ENCODE measurements around the gene OR9Q1.
"Not testable (repeated sequence)": the region's sequence is repeated elsewhere in the genome, so short reads cannot be mapped to it uniquely, and the experiment has no call there.

The OR9Q1 gene, protein sequence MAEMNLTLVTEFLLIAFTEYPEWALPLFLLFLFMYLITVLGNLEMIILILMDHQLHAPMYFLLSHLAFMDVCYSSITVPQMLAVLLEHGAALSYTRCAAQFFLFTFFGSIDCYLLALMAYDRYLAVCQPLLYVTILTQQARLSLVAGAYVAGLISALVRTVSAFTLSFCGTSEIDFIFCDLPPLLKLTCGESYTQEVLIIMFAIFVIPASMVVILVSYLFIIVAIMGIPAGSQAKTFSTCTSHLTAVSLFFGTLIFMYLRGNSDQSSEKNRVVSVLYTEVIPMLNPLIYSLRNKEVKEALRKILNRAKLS

DNA sequence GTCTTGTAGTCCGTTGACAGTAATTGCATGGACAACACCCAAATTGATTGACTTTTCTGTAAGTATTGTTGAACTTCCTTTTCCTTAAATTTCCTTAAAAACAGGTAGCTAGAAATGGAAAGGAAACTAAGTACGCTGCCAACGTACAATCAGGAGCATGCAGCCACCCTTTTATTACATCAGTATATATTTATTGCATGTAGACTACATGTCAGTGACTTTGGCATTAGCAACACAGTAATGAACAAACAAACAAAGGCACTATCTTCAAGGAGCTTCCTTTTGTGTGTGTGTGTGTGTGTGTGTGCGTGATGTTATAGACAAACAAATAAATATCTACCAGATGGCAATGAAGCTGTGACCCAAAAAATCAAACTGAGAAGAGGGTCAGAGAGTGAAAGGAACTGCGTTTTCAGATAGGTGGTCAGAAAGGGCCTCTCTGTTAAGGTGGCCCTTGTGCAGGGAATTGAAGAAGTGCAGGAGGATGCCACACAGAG, at the start of gene OR9Q1:
Gene OR9Q1 (plus strand): TSS at position 447 of the 497 bp plus-strand sequence. CDS start 155,564 bp downstream, outside the sequence.
- Histone ChIP-seq H3K9me3 (ENCODE audit: control insufficient read depth, insufficient read depth, low read length) (no peaks in the 10 kb centered on the region), H3K36me3 (ENCODE audit: insufficient read depth, low read length) (no peaks in the 10 kb centered on the region), H3K9ac (ENCODE audit: low read depth, low read length) (no peak within 1 kb of the TSS), H3K4me1 (ENCODE audit: insufficient read depth, low read length) (no peaks in the 10 kb centered on the region)

DNA sequence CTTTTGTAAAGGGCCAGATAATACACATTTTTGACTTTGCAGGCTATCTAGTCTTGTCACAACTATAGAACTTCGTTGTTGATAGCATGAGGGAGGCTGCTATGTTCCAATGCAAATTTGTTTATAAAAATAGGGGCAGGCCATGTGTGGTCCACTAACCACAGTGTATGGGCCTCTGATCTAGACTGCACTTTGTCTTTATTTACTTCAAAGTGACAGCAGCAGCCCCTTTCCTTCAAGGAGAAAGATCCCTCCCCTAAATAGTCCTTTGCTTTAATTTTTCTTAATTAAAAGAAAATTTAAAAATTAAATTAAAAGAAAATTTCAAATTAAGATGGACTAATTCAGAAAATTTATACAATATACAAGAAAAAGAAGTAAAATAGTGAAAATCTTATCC, 49.5 kb upstream of the OR9Q1 start:
- no peaks in the 10 kb centered on the region for H3K4me1 ChIP-seq (ENCODE audit: insufficient read depth, low read length)
- no peak overlapping the region for H3K9ac ChIP-seq (ENCODE audit: low read depth, low read length)
- H3K9me3 ChIP-seq (ENCODE audit: control insufficient read depth, insufficient read depth, low read length): no peaks in the 10 kb centered on the region; the same call in 1 of the 2 replicates
- no peaks in the 10 kb centered on the region for H3K36me3 ChIP-seq (ENCODE audit: insufficient read depth, low read length)

DNA sequence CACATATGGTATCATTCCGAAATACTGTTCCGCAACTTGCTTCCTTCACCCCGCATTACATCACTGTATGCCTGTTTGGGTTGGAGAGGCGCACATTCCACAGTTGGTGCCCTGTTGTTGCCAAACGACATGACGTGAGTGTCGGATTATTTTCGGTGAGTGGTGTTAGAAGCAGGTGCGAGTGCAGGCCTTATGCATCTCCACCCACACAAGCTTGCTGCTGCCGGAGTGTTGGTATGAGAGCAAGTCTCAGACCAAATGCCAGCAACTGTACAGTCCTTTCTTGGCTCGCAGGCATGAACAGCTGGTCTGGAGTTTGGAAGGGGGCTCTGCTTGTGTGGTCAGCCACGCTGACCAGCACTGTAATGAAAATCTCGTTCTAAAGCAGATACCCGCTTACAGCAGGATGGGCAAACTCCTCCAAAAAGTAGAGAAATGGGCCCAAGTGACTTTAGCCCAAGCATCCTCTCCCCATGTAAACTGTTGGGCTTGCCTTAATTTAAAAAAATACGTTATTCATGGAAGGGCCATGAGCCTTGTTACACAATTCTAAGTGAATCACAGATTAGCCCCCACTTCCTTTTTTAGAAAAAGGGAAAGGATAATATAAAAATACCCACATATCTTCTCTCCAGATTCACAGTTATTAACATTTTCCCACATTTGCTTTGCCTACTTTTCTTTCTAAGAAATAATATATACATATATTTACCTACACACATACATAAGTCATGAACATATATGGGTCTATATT, 48.7 kb upstream of the OR9Q1 start:
- H3K9ac ChIP-seq (ENCODE audit: low read depth, low read length): no peak overlapping the region
- no peaks in the 10 kb centered on the region; the same call in 1 of the 2 replicates for H3K9me3 ChIP-seq (ENCODE audit: control insufficient read depth, insufficient read depth, low read length)
- no peaks in the 10 kb centered on the region for H3K36me3 ChIP-seq (ENCODE audit: insufficient read depth, low read length)
- H3K4me1 ChIP-seq (ENCODE audit: insufficient read depth, low read length): no peaks in the 10 kb centered on the region

DNA sequence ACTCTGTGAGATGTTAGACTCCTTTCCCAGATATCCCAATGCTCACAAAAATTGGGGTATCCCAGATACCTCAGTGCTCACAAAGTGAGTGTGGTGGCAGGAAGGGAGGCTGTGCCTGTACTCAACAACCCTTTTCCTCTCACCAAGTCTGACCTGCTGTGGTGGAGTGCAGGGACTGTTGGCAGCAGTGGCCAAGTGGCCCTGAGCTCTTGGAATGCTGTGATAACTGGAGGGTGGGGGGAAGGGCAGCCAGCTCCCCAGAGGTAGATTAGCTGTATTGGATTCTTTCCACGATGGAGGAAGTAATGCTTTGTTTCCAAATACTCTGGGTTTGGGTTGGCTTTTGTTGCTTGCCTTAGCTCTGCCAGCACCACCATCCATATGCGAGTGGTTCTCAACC, 46.0 kb upstream of the OR9Q1 start:
- Histone ChIP-seq H3K36me3 (ENCODE audit: insufficient read depth, low read length) (no peaks in the 10 kb centered on the region), H3K4me1 (ENCODE audit: insufficient read depth, low read length) (no peaks in the 10 kb centered on the region), H3K9ac (ENCODE audit: low read depth, low read length) (no peak overlapping the region), H3K9me3 (ENCODE audit: control insufficient read depth, insufficient read depth, low read length) (no peaks in the 10 kb centered on the region; the same call in 1 of the 2 replicates)

DNA sequence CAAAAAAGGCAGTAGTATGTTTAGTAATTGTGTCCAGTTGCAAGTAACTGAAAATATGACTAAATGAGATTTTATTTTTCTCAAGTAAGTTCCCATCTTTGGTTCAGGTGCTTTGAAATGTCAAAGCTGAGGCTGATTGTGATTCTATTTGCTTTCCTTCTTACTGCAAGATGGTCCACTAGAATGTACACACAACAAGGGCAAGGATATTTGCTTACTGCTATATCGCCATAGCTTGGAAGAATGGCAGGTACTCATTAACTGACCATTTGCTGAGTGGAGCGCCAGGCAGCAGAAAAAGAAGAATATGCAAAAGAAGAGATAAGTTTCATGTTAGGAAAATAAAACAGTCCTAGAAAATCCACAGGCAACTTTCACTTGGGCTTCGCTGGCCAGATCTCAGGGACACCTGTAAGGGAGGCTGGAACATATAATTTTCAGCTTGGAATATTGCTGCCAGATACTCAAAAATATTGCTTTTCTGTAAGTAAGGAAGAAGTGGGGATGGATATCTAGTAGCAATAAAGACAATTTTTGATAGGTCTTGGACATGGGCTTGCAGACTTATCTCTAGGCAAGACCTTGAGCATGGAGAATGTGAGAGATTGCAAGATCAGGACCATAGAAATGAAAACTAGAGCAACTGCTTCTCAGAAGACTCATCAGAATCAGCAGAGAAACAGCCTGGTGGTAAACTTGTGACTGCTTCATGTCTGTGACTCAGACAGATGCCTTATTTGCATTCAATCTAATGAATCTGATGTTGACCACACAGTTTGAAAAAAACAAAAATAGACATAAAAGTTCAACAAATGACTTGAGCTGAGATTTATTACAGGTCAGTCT, 44.8 kb upstream of the OR9Q1 start:
- Histone ChIP-seq H3K9ac (ENCODE audit: low read depth, low read length) (no peak overlapping the region), H3K4me1 (ENCODE audit: insufficient read depth, low read length) (no peaks in the 10 kb centered on the region), H3K36me3 (ENCODE audit: insufficient read depth, low read length) (no peaks in the 10 kb centered on the region), H3K9me3 (ENCODE audit: control insufficient read depth, insufficient read depth, low read length) (no peaks in the 10 kb centered on the region; the same call in 1 of the 2 replicates)

DNA sequence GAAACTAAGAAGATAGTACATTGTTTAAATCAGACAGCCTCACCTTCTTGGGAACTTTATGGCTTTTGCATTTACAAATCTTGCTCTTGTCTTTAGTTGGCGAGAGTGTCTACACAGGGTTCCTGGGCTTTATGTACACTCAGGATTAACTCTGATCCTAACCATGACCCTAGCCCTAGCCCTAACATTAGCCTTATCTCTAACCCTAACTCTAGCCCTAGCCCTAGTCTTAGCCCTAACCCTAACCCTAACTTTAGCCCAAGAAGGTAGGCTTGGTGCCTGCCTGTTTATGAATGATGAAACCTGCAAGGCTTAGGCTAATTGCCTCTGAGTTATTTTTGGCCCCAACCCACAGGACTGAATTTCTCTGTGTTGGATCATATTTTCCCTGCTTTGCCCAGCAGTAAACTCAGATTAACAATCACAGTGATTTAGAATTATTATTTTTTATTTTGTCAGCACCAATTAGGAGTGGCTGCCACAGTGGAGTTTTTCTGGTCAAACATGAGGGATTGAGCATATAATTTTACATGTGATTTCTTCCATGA, 44.1 kb upstream of the OR9Q1 start:
- Histone ChIP-seq H3K4me1 (ENCODE audit: insufficient read depth, low read length) (no peaks in the 10 kb centered on the region), H3K36me3 (ENCODE audit: insufficient read depth, low read length) (no peaks in the 10 kb centered on the region), H3K9me3 (ENCODE audit: control insufficient read depth, insufficient read depth, low read length) (no peaks in the 10 kb centered on the region; the same call in 1 of the 2 replicates), H3K9ac (ENCODE audit: low read depth, low read length) (no peak overlapping the region)

DNA sequence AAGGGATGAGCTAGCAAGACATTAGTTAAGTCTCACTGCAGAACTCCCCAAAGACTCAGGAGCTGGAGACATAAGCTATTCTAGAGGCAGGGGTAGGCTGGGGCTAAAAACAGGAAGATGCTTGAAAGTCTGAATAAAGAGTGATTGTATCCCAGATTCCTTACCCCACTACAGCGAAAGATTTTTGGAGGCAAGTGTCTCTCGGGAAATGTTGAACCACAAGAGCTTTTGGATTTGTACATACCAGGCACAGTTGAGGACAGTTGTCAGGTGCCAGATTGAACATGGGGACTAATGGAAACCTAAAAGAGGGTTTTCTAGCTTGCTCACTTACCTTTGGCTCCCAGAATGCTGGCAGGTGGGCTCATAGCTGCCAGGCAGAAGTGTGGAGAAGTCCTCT, 43.5 kb upstream of the OR9Q1 start:
- Histone ChIP-seq H3K9me3 (ENCODE audit: control insufficient read depth, insufficient read depth, low read length) (no peaks in the 10 kb centered on the region; the same call in 1 of the 2 replicates), H3K36me3 (ENCODE audit: insufficient read depth, low read length) (no peaks in the 10 kb centered on the region), H3K9ac (ENCODE audit: low read depth, low read length) (no peak overlapping the region), H3K4me1 (ENCODE audit: insufficient read depth, low read length) (no peaks in the 10 kb centered on the region)

DNA sequence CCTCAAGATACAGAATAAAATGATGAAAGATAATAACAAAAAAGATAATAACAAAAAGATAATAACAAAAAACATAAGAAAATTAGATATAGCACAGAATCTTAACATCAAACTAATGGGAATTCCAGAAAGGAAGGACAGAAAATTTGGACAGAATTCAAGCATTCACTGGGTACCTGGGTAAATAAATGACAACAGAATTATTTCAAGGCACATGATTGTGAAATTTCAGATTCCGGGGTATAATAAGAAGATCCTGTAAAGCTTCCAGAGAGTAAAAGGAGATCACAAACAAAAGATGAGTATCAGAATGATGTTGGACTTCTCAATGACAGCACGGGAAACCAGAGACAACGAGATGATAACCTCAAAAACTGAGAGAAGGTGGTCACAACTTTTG, 42.1 kb upstream of the OR9Q1 start:
- Histone ChIP-seq H3K4me1 (ENCODE audit: insufficient read depth, low read length) (no peaks in the 10 kb centered on the region), H3K9ac (ENCODE audit: low read depth, low read length) (no peak overlapping the region), H3K36me3 (ENCODE audit: insufficient read depth, low read length) (no peaks in the 10 kb centered on the region), H3K9me3 (ENCODE audit: control insufficient read depth, insufficient read depth, low read length) (no peaks in the 10 kb centered on the region; the same call in 1 of the 2 replicates)

DNA sequence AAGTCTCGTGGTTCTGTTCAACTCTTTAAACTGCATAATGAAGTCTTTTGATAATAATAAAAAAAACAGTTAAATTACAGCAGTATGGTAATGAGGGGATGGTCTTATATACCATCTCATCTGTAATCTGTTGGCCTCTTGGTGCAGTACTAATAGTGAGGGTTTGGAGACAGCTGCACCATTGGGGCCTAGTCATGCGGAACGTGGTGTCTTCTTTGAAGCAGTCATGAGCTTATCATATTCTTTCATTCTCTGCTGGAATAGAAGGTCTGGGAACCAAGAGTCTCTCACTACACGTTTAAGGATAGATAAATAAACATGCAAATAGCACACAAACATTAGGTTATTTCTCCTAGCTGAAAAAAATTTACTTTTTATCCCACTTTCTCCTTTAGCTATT, 40.9 kb upstream of the OR9Q1 start:
- no peak overlapping the region for H3K9ac ChIP-seq (ENCODE audit: low read depth, low read length)

DNA sequence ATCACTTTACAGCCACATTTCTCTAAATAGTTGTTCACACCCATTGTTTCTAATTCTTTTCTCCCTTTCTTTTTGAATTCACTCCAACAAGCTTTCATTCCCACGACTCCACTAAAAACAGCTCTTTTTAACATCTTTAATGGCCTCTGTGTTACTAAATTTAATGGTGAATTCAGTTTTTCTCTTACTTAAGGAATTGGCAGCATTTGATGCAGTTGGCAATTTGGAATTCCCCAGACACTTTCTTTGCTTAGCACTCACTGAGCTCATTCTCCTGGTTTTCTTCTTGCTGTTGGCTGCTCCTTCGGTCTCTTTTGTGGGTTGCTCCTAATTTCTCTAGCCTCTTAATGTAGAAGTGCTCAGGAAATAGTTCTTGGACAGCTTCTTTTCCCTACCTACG, 40.5 kb upstream of the OR9Q1 start:
- no peaks in the 10 kb centered on the region; the same call in 1 of the 2 replicates for H3K9me3 ChIP-seq (ENCODE audit: control insufficient read depth, insufficient read depth, low read length)
- no peaks in the 10 kb centered on the region for H3K36me3 ChIP-seq (ENCODE audit: insufficient read depth, low read length)
- no peaks in the 10 kb centered on the region for H3K4me1 ChIP-seq (ENCODE audit: insufficient read depth, low read length)
- H3K9ac ChIP-seq (ENCODE audit: low read depth, low read length): no peak overlapping the region

More for the DNA sequence above, 40.9 kb upstream of the OR9Q1 start:
- no peaks in the 10 kb centered on the region for H3K4me1 ChIP-seq (ENCODE audit: insufficient read depth, low read length)
- H3K36me3 ChIP-seq (ENCODE audit: insufficient read depth, low read length): no peaks in the 10 kb centered on the region
- H3K9me3 ChIP-seq (ENCODE audit: control insufficient read depth, insufficient read depth, low read length): no peaks in the 10 kb centered on the region; the same call in 1 of the 2 replicates

DNA sequence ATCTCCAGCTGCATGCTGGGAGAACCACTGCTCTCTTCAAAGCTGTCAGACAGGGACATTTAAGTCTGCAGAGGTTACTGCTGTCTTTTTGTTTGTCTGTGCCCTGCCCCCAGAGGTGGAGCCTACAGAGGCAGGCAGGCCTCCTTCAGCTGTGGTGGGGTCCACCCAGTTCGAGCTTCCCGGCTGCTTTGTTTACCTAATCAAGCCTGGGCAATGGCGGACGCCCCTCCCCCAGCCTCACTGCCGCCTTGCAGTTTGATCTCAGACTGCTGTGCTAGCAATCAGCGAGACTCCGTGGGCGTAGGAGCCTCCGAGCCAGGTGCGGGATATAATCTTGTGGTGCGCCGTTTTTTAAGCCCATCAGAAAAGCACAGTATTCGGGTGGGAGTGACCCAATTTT, 24.2 kb upstream of the OR9Q1 start:
- not testable (repeated sequence) for H3K9me3 ChIP-seq (ENCODE audit: control insufficient read depth, insufficient read depth, low read length); H3K9ac ChIP-seq (ENCODE audit: low read depth, low read length); H3K4me1 ChIP-seq (ENCODE audit: insufficient read depth, low read length); H3K36me3 ChIP-seq (ENCODE audit: insufficient read depth, low read length)

DNA sequence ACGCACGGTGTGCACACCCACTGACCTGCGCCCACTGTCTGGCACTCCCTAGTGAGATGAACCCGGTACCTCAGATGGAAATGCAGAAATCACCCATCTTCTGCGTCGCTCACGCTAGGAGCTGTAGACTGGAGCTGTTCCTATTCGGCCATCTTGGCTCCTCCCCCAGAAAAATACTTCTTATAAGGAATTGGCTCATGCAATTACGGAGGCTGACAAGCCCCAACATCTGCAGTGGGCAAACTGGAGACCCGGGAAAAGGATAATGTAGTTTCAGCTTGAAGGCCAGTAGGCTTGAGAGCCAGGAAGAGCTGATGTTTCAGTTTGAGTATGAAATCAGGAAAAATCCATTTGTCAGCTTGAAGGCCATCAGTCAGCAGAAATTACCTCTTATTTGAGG, 23.7 kb upstream of the OR9Q1 start:
- not testable (repeated sequence) for H3K36me3 ChIP-seq (ENCODE audit: insufficient read depth, low read length); H3K9me3 ChIP-seq (ENCODE audit: control insufficient read depth, insufficient read depth, low read length); H3K4me1 ChIP-seq (ENCODE audit: insufficient read depth, low read length); H3K9ac ChIP-seq (ENCODE audit: low read depth, low read length)

DNA sequence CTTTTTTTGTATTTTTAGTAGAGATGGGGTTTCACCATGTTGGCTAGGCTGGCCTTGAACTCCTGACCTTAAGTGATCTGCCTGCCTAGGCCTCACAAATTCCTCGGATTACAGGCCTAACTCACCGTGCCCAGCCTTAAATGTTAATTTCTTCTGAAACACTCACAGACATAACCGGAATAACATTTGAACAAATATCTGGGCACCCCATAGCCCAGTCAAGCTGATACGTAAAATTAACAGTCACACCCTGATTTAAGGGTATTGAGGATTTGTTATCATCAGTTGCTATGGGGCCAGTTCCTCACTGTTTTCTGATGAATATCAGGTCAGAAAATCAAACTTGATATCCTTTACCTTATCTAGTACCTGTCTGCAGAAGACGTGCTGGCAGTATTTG, 23.0 kb upstream of the OR9Q1 start:
- H3K4me1 ChIP-seq (ENCODE audit: insufficient read depth, low read length): no peaks in the 10 kb centered on the region; the same call in 1 of the 2 replicates
- no peak overlapping the region for H3K9ac ChIP-seq (ENCODE audit: low read depth, low read length)
- peaks cover 8% of the 10 kb centered on the region; the same call in 1 of the 2 replicates for H3K9me3 ChIP-seq (ENCODE audit: control insufficient read depth, insufficient read depth, low read length)
- no peaks in the 10 kb centered on the region for H3K36me3 ChIP-seq (ENCODE audit: insufficient read depth, low read length)

DNA sequence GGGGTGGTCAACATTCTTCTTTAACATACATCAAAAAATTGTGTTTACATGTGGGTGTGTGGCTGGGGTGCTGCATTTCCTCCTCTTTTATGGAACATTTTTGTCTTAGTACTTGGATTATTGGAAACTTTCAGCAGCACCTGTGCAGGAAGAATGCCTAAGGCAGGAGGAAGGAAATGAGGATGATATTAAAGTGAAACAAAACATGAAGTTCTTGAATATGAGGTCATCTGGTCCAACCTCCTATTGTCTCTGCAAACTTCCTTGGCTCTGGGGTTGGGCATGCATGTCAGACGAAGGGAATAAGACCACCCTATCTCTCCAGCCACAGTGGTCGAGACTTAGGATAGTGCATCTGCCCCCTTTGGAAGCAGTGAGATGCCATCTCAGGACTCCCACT, 20.6 kb upstream of the OR9Q1 start:
- H3K4me1 ChIP-seq (ENCODE audit: insufficient read depth, low read length): no peaks in the 10 kb centered on the region; the same call in 1 of the 2 replicates
- H3K36me3 ChIP-seq (ENCODE audit: insufficient read depth, low read length): no peaks in the 10 kb centered on the region
- H3K9ac ChIP-seq (ENCODE audit: low read depth, low read length): no peak overlapping the region
- peaks cover 8% of the 10 kb centered on the region; the same call in 1 of the 2 replicates for H3K9me3 ChIP-seq (ENCODE audit: control insufficient read depth, insufficient read depth, low read length)

Measured in ES-I3 (cell line).